Gastrocnemius medialis (tissue), 4 donors: ENCODE data around the gene MLX.

Experiments
- CTCF ChIP-seq, 5 experiments: fragments of 450-650 bp in 3 of 5; fragments of 200-600 bp in 2 of 5; sonication (generic) in 2 of 5; IDR thresholded peaks in 4 of 5; conservative IDR thresholded peaks in 1 of 5; 1 replicate in 4 of 5; 2 replicates in 1 of 5; pipeline ENCODE4 v1.5.1; 2016 to 2019; ENCODE audit warnings: antibody characterized with exemption in 5 of 5, mild to moderate bottlenecking in 3 of 5, moderate library complexity in 3 of 5
- POLR2A ChIP-seq, 2 donors: fragments of 450-650 bp; IDR thresholded peaks; one replicate each; pipeline ENCODE4 v1.6.1; 2017; ENCODE audit warnings: antibody characterized with exemption in 2 of 2, mild to moderate bottlenecking in 2 of 2, moderate library complexity in 2 of 2

GRCh38 chr17:42548070-42548837 is 18.6 kb upstream of the MLX start:
- TF ChIP-seq CTCF (IDR thresholded peaks at IDR 0.05 in 4 of 5, conservative IDR thresholded peaks at IDR 0.05 in 1 of 5) (no peak), POLR2A (IDR thresholded peaks at IDR 0.05) (no peak)
